GM21423 (cell line): ENCODE results near the gene DAD1.

Experiments
- ATAC-seq: cut with Tn5 transposase; IDR thresholded peaks from one replicate; pipeline ENCODE4 v1.9.1; 2021; ENCODE audit warnings: mild to moderate bottlenecking, moderate library complexity; ENCODE audit not compliant: unreplicated experiment

The DAD1 gene

GRCh38 chr14:22539831-22540230 is 49.2 kb downstream of the DAD1 start:
- no peak for ATAC-seq

DNA sequence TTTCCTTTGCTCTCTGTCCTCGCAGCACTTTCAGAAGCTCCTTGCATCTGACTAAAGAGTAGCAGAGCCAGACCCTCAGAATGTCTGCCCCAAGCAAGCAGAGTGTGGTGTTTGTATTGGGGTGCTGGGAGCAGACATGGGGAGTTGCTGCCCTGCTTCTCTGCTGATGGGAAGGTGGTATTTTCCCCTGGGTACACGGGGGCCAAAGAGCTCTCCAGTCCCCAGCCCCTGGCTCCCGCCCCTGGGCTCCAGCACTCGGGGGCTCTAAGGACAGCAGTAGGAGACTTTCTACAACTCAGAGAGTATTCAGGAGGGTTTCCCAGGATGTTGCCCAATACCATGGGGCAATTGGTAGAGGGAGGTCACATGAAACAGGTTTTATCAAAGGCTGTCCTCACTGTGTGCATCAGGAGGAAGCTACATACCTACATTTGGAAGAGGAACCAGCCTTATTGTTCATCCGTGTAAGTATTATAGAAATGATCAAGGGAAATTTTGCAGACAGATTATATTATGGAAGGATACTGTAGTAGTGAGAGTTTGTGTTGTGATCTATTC is 50.3 kb downstream of the DAD1 start:
- no peak for ATAC-seq

GRCh38 chr14:22537436-22538310 is 51.4 kb downstream of the DAD1 start:
- ATAC-seq: no peak

DNA sequence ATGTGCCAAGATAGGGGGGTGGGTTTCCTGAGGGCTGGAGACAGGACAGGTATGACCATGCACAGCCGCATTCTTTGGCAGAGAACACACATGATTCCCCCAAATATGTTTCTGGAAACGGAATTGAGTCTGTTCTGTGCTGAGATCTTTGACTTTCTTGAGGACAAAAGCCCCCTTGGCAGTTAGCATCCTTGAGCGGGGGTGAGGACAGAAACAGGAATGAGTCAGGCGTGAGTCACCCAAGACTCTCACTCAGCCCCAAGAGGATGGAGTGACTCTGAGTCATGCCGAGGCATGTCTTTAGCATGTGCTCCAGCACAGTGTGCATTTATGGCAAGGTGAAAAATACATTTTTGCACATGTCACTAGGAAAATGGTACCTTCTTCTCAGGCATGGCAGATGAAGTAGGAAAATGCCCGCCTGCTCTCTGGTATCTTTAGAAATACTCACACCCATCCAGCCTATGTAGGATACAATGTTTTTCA is 52.1 kb downstream of the DAD1 start:
- peak; percentile 76 for ATAC-seq

DNA sequence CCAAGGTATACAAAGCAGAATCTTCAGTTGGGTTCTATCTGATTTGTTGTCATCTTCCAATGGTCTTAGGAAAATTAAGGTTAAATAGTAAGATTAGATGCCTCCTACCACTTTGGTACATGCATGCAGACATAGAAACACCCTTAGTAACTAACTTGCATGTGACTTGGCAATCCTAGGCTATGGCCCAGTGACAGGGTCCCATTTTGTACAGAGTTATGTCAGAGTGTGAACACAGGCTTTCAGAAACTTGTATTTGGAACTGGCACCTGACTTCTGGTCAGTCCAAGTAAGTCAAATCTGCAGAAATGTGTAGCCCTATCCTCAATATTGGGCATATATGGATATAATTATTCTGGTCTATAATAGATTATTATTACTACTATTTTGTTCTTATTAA is 53.1 kb downstream of the DAD1 start:
- no peak for ATAC-seq

DNA sequence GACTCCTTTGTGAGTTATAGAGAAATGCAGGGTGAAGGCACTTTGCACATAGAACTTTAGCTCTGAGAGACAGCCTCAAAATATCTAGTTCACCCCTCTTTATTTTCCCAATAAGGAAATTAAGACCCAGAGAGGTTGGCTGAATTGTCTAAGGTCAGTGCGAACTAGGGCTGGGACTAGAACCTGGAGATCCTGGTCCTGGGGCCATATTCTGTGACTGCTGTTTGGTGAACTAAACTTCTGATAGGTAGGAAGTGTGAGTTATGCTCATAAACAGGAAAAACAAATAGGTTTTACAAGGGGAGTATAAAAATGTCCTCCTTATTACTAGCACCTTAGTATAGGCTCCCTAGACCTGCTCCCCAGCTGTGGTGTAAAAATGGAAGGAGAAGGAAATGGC is 53.9 kb downstream of the DAD1 start:
- ATAC-seq: no peak

DNA sequence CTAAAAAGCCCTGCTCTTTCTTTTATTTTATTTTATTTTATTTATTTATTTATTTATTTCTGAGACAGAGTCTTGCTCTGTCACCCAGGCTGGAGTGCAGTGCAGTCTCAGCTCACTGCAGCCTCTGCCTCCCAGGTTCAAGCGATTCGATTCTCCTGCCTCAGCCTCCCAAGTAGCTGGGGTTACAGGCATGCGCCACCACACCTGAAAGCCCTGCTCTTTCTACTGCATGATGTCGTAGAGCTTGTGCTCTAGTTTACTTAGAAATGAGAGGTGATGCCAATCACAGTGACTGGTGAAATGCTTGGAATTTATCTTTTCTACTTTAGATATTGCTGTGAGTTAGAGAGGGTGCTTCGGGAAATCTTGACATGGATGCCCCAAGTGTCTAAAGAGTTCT is 54.5 kb downstream of the DAD1 start:
- ATAC-seq: no peak

- ATAC-seq: no peak
Observed at GRCh38 chr14:22533739-22534359, 55.2 kb downstream of the DAD1 start.

DNA sequence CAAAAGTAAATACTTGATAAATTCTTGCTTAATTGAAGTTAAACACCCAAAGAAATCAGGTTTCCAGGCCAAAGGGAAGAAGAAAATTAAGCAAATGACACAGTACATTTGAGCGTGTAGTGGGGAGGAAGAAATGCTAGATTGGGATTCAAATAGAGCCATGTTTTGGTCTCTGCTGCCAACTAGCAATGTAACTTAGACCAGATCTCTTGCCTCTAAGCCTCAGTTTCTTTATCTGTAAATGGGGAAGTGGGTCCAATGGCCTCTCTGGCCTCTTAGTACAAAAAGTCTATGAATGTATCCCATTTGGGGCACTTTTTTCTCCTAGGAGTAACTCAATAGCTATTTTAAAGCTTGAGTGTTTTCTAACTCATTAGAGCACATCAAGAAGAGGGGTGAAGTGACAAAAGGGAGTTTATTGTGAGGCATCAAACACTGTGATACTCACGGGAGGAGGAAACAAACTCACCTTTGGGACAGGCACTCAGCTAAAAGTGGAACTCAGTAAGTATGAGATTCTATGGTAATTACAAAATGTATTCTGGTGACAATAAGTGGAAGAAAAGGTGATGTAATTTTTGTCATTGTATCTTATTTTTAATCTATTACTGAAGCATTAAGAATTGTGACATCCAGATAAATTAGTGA is 55.8 kb downstream of the DAD1 start:
- no peak for ATAC-seq

GRCh38 chr14:22532345-22533056 is 56.5 kb downstream of the DAD1 start:
- no peak for ATAC-seq

GRCh38 chr14:22531451-22532344 is 57.3 kb downstream of the DAD1 start:
- peak; percentile 54 for ATAC-seq

- no peak for ATAC-seq
Observed at GRCh38 chr14:22530127-22530526, 58.9 kb downstream of the DAD1 start.

GRCh38 chr14:22526744-22527143 is 62.3 kb downstream of the DAD1 start:
- ATAC-seq: no peak

DNA sequence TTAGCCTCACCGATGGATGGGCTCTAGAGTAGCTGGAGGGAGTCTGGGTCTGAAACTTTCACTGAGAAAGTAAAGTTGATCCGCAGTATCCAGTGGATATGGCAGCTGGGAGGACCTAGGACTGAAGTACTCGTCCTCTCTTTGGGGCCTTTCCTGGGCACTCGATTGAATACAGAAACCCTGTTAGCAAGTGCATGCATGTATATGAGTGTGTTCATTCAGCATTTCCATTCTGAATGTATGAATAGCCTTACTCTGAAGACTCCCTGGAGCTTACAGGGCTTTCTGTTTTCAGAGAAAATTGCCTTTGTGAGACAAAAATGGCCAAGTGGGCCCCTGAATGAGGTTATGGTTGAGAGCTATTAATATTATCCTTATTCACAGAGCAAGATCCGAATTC is 62.8 kb downstream of the DAD1 start:
- no peak for ATAC-seq

- ATAC-seq: no peak
Observed at GRCh38 chr14:22524784-22525161, 64.3 kb downstream of the DAD1 start.

DNA sequence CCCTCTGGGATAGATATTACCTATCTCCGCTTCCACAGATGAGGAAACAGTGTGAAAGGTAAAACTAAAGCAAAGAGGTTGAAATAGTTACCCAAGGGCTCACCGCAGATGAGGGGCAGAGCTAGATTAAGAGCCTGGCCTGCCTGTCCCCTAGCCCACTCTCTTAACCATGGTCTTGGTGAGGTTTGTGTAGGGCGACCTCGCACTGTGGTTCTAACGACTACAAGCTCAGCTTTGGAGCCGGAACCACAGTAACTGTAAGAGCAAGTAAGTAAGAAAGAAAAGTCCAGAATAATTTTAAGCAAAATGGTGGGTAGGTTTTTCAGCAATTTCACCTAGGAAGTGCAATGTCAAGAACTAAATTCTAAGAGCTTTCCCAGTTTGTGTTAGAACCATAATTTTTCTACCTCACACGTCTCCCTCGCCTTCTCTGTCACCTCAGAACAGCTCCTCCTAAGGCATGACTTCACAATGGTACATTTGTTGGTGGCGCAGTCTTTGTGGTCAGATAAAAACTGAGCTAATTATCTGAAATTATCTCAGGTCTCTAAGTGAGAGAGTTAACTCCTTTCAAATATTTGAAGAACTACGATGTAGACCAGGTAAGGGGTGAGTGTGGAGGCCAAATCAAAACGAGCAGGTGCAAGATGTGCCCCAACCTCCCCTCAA is 64.8 kb downstream of the DAD1 start:
- ATAC-seq: no peak

DNA sequence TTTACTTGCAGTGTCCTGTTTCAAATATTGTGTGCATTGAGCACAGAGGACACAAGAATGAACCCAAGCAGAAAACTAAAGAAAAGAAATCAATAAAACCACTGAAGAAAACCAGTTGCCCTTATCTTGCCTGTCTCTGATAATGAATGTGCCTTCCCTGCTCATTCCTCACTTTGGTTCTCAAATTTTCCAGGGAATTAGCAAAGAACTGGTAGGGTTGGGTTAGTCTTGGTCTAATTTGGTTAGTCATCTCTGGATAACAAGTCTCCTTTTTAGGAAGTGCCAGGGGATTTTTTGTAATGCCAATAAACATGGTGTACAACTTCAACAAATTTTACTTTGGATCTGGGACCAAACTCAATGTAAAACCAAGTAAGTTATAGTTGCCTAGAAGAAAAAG is 65.7 kb downstream of the DAD1 start:
- ATAC-seq: no peak

GRCh38 chr14:22522466-22522957 is 66.5 kb downstream of the DAD1 start:
- no peak for ATAC-seq
